22Rv1 (cell line): ENCODE measurements around the gene CHIT1.

ENCODE experiments used
- ZFX ChIP-seq: fragments of 450-650 bp; IDR thresholded peaks from 2 replicates; pipeline ENCODE4 v1.6.1; 2017; ENCODE audit warnings: antibody characterized with exemption, borderline replicate concordance
- TF ChIP-seq, protein P1 (sequence below): fragments of 450-650 bp; IDR thresholded peaks from 2 replicates; pipeline ENCODE4 v1.5.1; 2017; ENCODE audit warnings: mild to moderate bottlenecking

DNA sequence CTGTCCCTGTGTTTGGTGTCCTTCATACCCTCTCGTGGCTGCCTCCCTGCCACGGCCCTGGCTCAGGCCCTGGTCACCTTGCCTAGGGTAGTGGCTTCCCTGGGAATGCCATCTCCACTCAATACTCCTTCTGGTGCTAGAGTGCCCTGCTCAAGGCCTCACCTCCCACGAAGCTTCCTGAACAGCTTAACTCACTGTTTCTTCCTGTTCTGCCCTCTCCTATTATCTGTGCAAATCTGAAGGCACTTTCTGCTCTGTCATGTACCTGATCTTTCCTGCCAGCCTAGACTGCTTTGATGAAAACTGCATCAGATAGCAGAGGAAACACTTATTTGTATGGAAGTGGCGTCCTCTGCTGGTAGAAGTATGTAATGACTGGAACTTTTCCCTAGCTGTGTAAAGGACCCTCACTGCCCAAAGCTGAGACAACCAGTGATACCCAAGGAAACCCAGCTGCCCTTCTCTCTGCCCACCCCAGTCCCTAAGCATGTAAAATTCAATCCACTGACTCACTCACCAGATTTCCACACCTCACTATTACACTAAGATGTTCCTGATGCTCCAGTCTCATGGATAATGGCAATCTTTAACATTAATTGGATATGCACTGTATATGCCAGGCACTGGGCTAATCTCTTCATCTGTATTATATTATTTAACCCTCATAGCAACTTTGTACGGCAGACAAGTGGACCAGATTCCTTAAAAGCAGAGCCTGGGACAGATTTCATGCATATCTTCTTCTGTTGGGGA is 39.6 kb upstream of the CHIT1 start:
- TF ChIP-seq, protein P1, sequence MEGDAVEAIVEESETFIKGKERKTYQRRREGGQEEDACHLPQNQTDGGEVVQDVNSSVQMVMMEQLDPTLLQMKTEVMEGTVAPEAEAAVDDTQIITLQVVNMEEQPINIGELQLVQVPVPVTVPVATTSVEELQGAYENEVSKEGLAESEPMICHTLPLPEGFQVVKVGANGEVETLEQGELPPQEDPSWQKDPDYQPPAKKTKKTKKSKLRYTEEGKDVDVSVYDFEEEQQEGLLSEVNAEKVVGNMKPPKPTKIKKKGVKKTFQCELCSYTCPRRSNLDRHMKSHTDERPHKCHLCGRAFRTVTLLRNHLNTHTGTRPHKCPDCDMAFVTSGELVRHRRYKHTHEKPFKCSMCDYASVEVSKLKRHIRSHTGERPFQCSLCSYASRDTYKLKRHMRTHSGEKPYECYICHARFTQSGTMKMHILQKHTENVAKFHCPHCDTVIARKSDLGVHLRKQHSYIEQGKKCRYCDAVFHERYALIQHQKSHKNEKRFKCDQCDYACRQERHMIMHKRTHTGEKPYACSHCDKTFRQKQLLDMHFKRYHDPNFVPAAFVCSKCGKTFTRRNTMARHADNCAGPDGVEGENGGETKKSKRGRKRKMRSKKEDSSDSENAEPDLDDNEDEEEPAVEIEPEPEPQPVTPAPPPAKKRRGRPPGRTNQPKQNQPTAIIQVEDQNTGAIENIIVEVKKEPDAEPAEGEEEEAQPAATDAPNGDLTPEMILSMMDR = peak; percentile 99
- no peak for TF ChIP-seq ZFX
